Dendritic cell treated with granulocyte-macrophage colony-stimulating factor and Interleukin-4, amounts not matched to agents 40 ng/mL and 50 ng/mL, for 4 days (primary cell): ENCODE results near the gene ZNF32.

Experiments
- H3K27ac Mint-ChIP-seq: one replicate; pipeline ENCODE4 v1.8.0; 2022; ENCODE audit warnings: mild to moderate bottlenecking, mixed read lengths
- H3K27me3 Mint-ChIP-seq: one replicate; pipeline ENCODE4 v1.8.0; 2022; ENCODE audit warnings: mild to moderate bottlenecking, mixed read lengths
- H3K36me3 Mint-ChIP-seq: one replicate; pipeline ENCODE4 v1.8.0; 2022; ENCODE audit warnings: low read depth, mixed read lengths
- H3K4me1 Mint-ChIP-seq: one replicate; pipeline ENCODE4 v1.8.0; 2022; ENCODE audit warnings: low read depth, mixed read lengths
- H3K4me3 Mint-ChIP-seq: one replicate; pipeline ENCODE4 v1.8.0; 2022; ENCODE audit warnings: mild to moderate bottlenecking, moderate library complexity, mixed read lengths
- H3K9me3 Mint-ChIP-seq: one replicate; pipeline ENCODE4 v1.8.0; 2022; ENCODE audit warnings: mixed read lengths
- intact Hi-C: fragments of 100-400 bp; cut with micrococcal nuclease; formaldehyde crosslinking; loops from one replicate; pipeline ENCODE4 v1.15.0; 2022

Gene ZNF32

DNA sequence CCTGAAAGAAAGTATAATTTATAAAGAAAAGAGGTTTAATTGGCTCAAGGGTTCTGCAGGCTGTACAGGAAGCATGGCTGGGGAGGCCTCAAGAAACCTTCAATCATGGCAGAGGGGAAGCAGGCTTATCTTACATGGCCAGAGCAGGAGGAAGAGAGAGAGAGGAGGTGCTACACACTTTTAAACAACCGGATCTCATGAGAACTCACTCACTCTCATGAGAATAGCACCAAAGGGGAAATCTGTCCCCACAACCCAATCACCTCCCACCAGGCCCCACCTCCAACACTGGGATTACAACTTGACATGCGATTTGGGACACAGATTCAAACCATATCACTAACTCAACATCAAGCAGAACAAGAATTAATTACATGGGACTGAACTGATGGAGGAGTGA lies 49.3 kb downstream of the ZNF32 start:
- H3K27me3 Mint-ChIP-seq = peaks cover 3% of the 10 kb centered on the region
- H3K4me3 Mint-ChIP-seq = no peak overlapping the region
- H3K4me1 Mint-ChIP-seq = peaks cover 29% of the 10 kb centered on the region
- no peak overlapping the region for H3K27ac Mint-ChIP-seq
- no peaks in the 10 kb centered on the region for H3K9me3 Mint-ChIP-seq
- intact Hi-C loops = no loop called here
- H3K36me3 Mint-ChIP-seq = no peaks in the 10 kb centered on the region

GRCh38 chr10:43598446-43598845 lies 50.2 kb downstream of the ZNF32 start:
- no peaks in the 10 kb centered on the region for H3K36me3 Mint-ChIP-seq
- no peak overlapping the region for H3K27ac Mint-ChIP-seq

DNA sequence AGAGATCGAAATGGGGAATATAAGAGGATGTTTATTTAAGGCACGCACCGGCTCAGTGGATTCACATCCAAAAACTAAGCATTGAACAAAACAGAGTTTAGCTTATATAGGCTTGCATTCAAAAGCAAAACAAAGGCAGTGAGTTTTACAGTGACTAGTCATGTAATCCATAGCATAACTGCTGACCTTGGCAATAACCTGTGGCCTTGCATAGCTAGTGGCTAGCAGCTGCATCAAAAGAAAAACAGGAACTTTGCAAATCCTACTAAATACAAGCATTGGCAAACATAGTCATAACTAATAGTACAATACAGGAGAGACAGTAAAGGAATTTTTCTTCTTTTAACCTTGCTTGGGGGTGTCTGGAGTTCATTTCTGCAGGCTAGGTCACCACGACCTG lies 52.1 kb downstream of the ZNF32 start:
- H3K4me1 Mint-ChIP-seq = peaks cover 34% of the 10 kb centered on the region
- intact Hi-C loops = no loop called here
- H3K4me3 Mint-ChIP-seq = no peak overlapping the region
- H3K27ac Mint-ChIP-seq = peak overlapping the region; percentile 83
- H3K9me3 Mint-ChIP-seq = peaks cover 7% of the 10 kb centered on the region
- peaks cover 2% of the 10 kb centered on the region for H3K27me3 Mint-ChIP-seq
- no peaks in the 10 kb centered on the region for H3K36me3 Mint-ChIP-seq

More at GRCh38 chr10:43598446-43598845, 50.2 kb downstream of the ZNF32 start:
- H3K4me1 Mint-ChIP-seq = peaks cover 34% of the 10 kb centered on the region
- intact Hi-C loops = no loop called here
- no peak overlapping the region for H3K4me3 Mint-ChIP-seq
- peaks cover 2% of the 10 kb centered on the region for H3K27me3 Mint-ChIP-seq
- H3K9me3 Mint-ChIP-seq = no peaks in the 10 kb centered on the region

DNA sequence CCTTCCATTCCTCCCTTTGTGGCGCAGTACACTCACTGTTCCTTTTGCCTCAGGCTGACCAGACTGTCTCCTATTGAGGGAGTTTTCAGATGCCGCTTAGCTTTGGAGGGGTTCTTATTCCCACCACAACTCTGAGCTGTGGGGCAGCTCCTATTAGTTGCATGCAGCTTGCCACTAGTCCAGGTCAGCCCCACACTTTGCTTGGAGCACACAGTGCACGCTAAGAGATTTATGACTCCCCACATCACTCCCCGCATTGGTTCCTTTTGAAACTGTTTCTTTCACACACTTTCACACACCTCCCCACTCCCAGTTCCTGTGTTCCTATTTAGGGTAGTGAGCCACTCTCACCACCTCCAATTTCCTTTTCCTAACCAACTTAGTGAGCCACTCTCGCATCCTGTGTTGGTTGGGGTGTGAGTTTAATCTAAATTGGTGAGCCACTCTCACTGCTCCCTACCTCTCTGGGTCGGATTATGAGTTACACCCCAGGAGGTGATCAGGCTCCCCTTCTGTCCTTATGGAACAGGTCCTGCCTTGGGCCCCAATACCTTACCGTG lies 52.9 kb downstream of the ZNF32 start:
- intact Hi-C loops = no loop called here
- Mint-ChIP-seq H3K4me1 (peaks cover 34% of the 10 kb centered on the region), H3K4me3 (peak overlapping the region; percentile 51), H3K27ac (peak overlapping the region; percentile 83), H3K9me3 (peaks cover 14% of the 10 kb centered on the region), H3K27me3 (peaks cover 2% of the 10 kb centered on the region), H3K36me3 (no peaks in the 10 kb centered on the region)

- peaks cover 2% of the 10 kb centered on the region for H3K27me3 Mint-ChIP-seq
- H3K27ac Mint-ChIP-seq = peak overlapping the region; percentile 83
- H3K9me3 Mint-ChIP-seq = peaks cover 16% of the 10 kb centered on the region
- peak overlapping the region; percentile 66 for H3K4me3 Mint-ChIP-seq
- H3K36me3 Mint-ChIP-seq = no peaks in the 10 kb centered on the region
- intact Hi-C loops = no loop called here
- peaks cover 34% of the 10 kb centered on the region for H3K4me1 Mint-ChIP-seq
Observed at GRCh38 chr10:43594944-43595589, 53.6 kb downstream of the ZNF32 start.
